Loucy (cell line): ENCODE measurements around the gene WNT3.

Experiments used
- H2AFZ ChIP-seq: fragments of 200-600 bp; sonication (generic); 2 replicates; pipeline ENCODE4 v1.6.0; 2016; ENCODE audit warnings: antibody characterized with exemption, mild to moderate bottlenecking, low read length, moderate library complexity
- H3F3A ChIP-seq: fragments of 200-600 bp; 2 replicates; pipeline ENCODE4 v1.6.0; 2016; ENCODE audit warnings: antibody characterized with exemption, low read depth, mild to moderate bottlenecking
- H3K27me3 ChIP-seq: fragments of 200-600 bp; sonication (generic); 2 replicates; pipeline ENCODE4 v1.6.1; 2014; ENCODE audit warnings: low read length, mild to moderate bottlenecking; ENCODE audit not compliant: insufficient read depth, poor library complexity, severe bottlenecking
- H3K36me3 ChIP-seq: fragments of 200-600 bp; sonication (generic); 2 replicates; pipeline ENCODE4 v1.6.1; 2016; ENCODE audit warnings: low read length; ENCODE audit not compliant: insufficient read depth
- H3K4me1 ChIP-seq: fragments of 200-600 bp; sonication (generic); 2 replicates; pipeline ENCODE4 v1.5.1; 2014; ENCODE audit warnings: low read length, mild to moderate bottlenecking; ENCODE audit not compliant: insufficient read depth, poor library complexity, severe bottlenecking
- H3K4me2 ChIP-seq: fragments of 200-600 bp; sonication (generic); 2 replicates; pipeline ENCODE4 v1.6.0; 2014; ENCODE audit warnings: antibody characterized with exemption, low read length, low read depth, mild to moderate bottlenecking; ENCODE audit not compliant: poor library complexity, severe bottlenecking
- H3K4me3 ChIP-seq: fragments of 200-600 bp; sonication (generic); 2 replicates; pipeline ENCODE4 v1.5.1; 2014; ENCODE audit warnings: low read length, mild to moderate bottlenecking, mixed read lengths; ENCODE audit not compliant: poor library complexity, severe bottlenecking
- H3K79me2 ChIP-seq: fragments of 200-600 bp; sonication (generic); 2 replicates; pipeline ENCODE4 v1.6.1; 2014; ENCODE audit warnings: low read length; ENCODE audit not compliant: insufficient read depth
- H3K9ac ChIP-seq: fragments of 200-600 bp; sonication (generic); 2 replicates; pipeline ENCODE4 v1.6.0; 2014; ENCODE audit warnings: mild to moderate bottlenecking, low read depth, low read length, moderate library complexity; ENCODE audit not compliant: poor library complexity, severe bottlenecking
- H3K9me2 ChIP-seq: fragments of 200-600 bp; sonication (generic); replicated peaks from 2 replicates; pipeline ENCODE4 v1.6.1; 2016; ENCODE audit warnings: low read depth, low read length, mixed read lengths
- H3K9me3 ChIP-seq: fragments of 200-600 bp; sonication (generic); 2 replicates; pipeline ENCODE4 v1.6.1; 2014; ENCODE audit warnings: mild to moderate bottlenecking, antibody characterized with exemption, low read length, low read depth; ENCODE audit not compliant: insufficient read depth
- H4K20me1 ChIP-seq: fragments of 200-600 bp; sonication (generic); 2 replicates; pipeline ENCODE4 v1.6.0; 2014; ENCODE audit warnings: antibody characterized with exemption, low read length, mild to moderate bottlenecking; ENCODE audit not compliant: insufficient read depth, poor library complexity, severe bottlenecking
- CTCF ChIP-seq: fragments of 200-600 bp; sonication (generic); conservative IDR thresholded peaks from 2 replicates; pipeline ENCODE4 v1.5.1; 2014; ENCODE audit warnings: mild to moderate bottlenecking, antibody characterized with exemption, low read length
- EZH2phosphoT487 ChIP-seq: fragments of 200-600 bp; IDR thresholded peaks from 2 replicates; pipeline ENCODE4 v1.6.1; 2018; ENCODE audit warnings: antibody characterized with exemption, mild to moderate bottlenecking, moderate library complexity, borderline replicate concordance

Gene WNT3

GRCh38 chr17:46817151-46817900 lies 1.2 kb downstream of the WNT3 start:
- Histone ChIP-seq H3K4me1 (no peaks in the 10 kb centered on the region), H3K4me2 (no peak overlapping the region), H3K27me3 (no peaks in the 10 kb centered on the region), H3K4me3 (no peak overlapping the region), H3K79me2 (no peaks in the 10 kb centered on the region), H3F3A (no peaks in the 10 kb centered on the region), H2AFZ (no peak overlapping the region), H3K9me3 (no peaks in the 10 kb centered on the region), H3K9me2 (no peaks in the 10 kb centered on the region), H3K9ac (no peak overlapping the region), H3K36me3 (no peaks in the 10 kb centered on the region), H4K20me1 (no peaks in the 10 kb centered on the region)
- TF ChIP-seq EZH2phosphoT487 (no peak), CTCF (no peak)

GRCh38 chr17:46815474-46816353 lies 2.8 kb downstream of the WNT3 start:
- H3K79me2 ChIP-seq, result no peaks in the 10 kb centered on the region
- TF ChIP-seq EZH2phosphoT487 (no peak), CTCF (no peak)
- H3K9ac ChIP-seq, result no peak overlapping the region
- H3F3A ChIP-seq, result no peaks in the 10 kb centered on the region
- no peak overlapping the region for H2AFZ ChIP-seq
- no peak overlapping the region for H3K4me2 ChIP-seq
- no peaks in the 10 kb centered on the region for H3K9me3 ChIP-seq
- no peaks in the 10 kb centered on the region for H3K36me3 ChIP-seq
- no peak overlapping the region for H3K4me3 ChIP-seq
- H3K4me1 ChIP-seq, result no peaks in the 10 kb centered on the region
- no peaks in the 10 kb centered on the region for H3K9me2 ChIP-seq
- H4K20me1 ChIP-seq, result no peaks in the 10 kb centered on the region
- no peaks in the 10 kb centered on the region for H3K27me3 ChIP-seq

- Histone ChIP-seq H3K4me1 (no peaks in the 10 kb centered on the region), H3K27me3 (no peaks in the 10 kb centered on the region), H4K20me1 (no peaks in the 10 kb centered on the region), H3K9me2 (no peaks in the 10 kb centered on the region), H3K9me3 (no peaks in the 10 kb centered on the region), H3F3A (no peaks in the 10 kb centered on the region), H3K4me2 (no peak overlapping the region), H3K9ac (no peak overlapping the region), H3K4me3 (no peak overlapping the region), H3K79me2 (no peaks in the 10 kb centered on the region), H2AFZ (no peak overlapping the region), H3K36me3 (no peaks in the 10 kb centered on the region)
- no peak for TF ChIP-seq CTCF
Measured at GRCh38 chr17:46814446-46814845, 4.0 kb downstream of the WNT3 start.
